ENCODE measurements around the gene FOXK2.

The FOXK2 gene

GRCh38 chr17:82518826-82519810 is at the start of gene FOXK2:
FOXK2 (plus strand) TSS chr17:82519732; CDS start chr17:82519889, 157 bp downstream.
- TF ChIP-seq FOXM1 (IDR thresholded peaks at IDR 0.05; ENCODE audit: borderline replicate concordance, low read depth) (peak; percentile 32; the same call in 1 of the 2 replicates), TEAD4 (IDR thresholded peaks at IDR 0.05) (no peak), RAD21 (IDR thresholded peaks at IDR 0.05; ENCODE audit: low read depth) (no peak), CREB1 (IDR thresholded peaks at IDR 0.05; ENCODE audit: low read depth) (peak; percentile 43; the same call in 1 of the 2 replicates), CEBPB (IDR thresholded peaks at IDR 0.05) (no peak), EGR1 (IDR thresholded peaks at IDR 0.05) (no peak), TAF1 (IDR thresholded peaks at IDR 0.05; ENCODE audit: low read depth) (peak; percentile 71; the same call in 1 of the 2 replicates), EP300 (IDR thresholded peaks at IDR 0.05; ENCODE audit: borderline replicate concordance) (no peak), YY1 (IDR thresholded peaks at IDR 0.05; ENCODE audit: low read depth) (no peak), MAX (IDR thresholded peaks at IDR 0.05) (peak; percentile 85; the same call in 1 of the 2 replicates), USF1 (IDR thresholded peaks at IDR 0.05) (no peak), NFIC (IDR thresholded peaks at IDR 0.05) (no peak; the same call in 1 of the 2 replicates), TCF12 (IDR thresholded peaks at IDR 0.05; ENCODE audit: low read depth) (no peak), ZBTB7A (IDR thresholded peaks at IDR 0.05; ENCODE audit: low read depth) (peak; percentile 31; the same call in 1 of the 2 replicates), REST (IDR thresholded peaks at IDR 0.05; ENCODE audit: low read depth) (peak; percentile 6; the same call in 1 of the 2 replicates)

GRCh38 chr17:82470065-82470464 is 49.5 kb upstream of the FOXK2 start:
- no peak for TF ChIP-seq TEAD4 (IDR thresholded peaks at IDR 0.05)
- TF ChIP-seq ZBTB7A (IDR thresholded peaks at IDR 0.05; ENCODE audit: low read depth) = no peak
- no peak for TF ChIP-seq EP300 (IDR thresholded peaks at IDR 0.05; ENCODE audit: borderline replicate concordance)
- no peak for TF ChIP-seq RAD21 (IDR thresholded peaks at IDR 0.05; ENCODE audit: low read depth)
- TF ChIP-seq FOXM1 (IDR thresholded peaks at IDR 0.05; ENCODE audit: borderline replicate concordance, low read depth) = no peak
- TF ChIP-seq REST (IDR thresholded peaks at IDR 0.05; ENCODE audit: low read depth) = no peak
- no peak for TF ChIP-seq MAX (IDR thresholded peaks at IDR 0.05)

- TF ChIP-seq REST (IDR thresholded peaks at IDR 0.05; ENCODE audit: low read depth) (no peak), YY1 (IDR thresholded peaks at IDR 0.05; ENCODE audit: low read depth) (no peak), ZBTB7A (IDR thresholded peaks at IDR 0.05; ENCODE audit: low read depth) (no peak), EP300 (IDR thresholded peaks at IDR 0.05; ENCODE audit: borderline replicate concordance) (no peak)
Measured at GRCh38 chr17:82474223-82475010, 45.1 kb upstream of the FOXK2 start.

- TF ChIP-seq TAF1 (IDR thresholded peaks at IDR 0.05; ENCODE audit: low read depth) (no peak), RAD21 (IDR thresholded peaks at IDR 0.05; ENCODE audit: low read depth) (no peak), ZBTB7A (IDR thresholded peaks at IDR 0.05; ENCODE audit: low read depth) (no peak), CREB1 (IDR thresholded peaks at IDR 0.05; ENCODE audit: low read depth) (no peak), NFIC (IDR thresholded peaks at IDR 0.05) (peak; percentile 42), TEAD4 (IDR thresholded peaks at IDR 0.05) (no peak)
Measured at GRCh38 chr17:82475458-82475857, 44.1 kb upstream of the FOXK2 start.
